ENCODE results near the gene TOMM20. TPM values are rescaled to one million over a fixed set of nuclear protein-coding genes. Genes with fewer than 3 reads are reported as not detected.
"Not testable (repeated sequence)": the region's sequence is repeated elsewhere in the genome, so short reads cannot be mapped to it uniquely, and the experiment has no call there.

TOMM20 gene
- total RNA-seq, 1 experiment from 2014 or later: 74.9 TPM

DNA sequence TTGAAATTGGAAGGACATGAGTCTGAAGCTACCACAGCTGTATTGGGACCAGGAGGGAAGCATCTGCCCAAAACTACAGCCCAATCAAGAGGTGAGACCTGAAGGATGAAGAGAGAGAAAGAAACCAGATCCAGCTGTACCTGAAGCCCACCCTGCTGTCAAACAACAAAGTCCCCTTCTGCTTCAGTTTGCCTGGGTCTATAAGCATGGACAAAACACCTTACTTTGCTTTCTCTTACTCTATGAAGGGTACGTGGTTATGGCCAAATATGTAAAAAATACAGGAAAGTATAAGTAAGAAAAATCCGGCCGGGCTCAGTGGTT is 26.4 kb downstream of the TOMM20 start:
- DNase-seq (ENCODE audit: low read depth): no peak

DNA sequence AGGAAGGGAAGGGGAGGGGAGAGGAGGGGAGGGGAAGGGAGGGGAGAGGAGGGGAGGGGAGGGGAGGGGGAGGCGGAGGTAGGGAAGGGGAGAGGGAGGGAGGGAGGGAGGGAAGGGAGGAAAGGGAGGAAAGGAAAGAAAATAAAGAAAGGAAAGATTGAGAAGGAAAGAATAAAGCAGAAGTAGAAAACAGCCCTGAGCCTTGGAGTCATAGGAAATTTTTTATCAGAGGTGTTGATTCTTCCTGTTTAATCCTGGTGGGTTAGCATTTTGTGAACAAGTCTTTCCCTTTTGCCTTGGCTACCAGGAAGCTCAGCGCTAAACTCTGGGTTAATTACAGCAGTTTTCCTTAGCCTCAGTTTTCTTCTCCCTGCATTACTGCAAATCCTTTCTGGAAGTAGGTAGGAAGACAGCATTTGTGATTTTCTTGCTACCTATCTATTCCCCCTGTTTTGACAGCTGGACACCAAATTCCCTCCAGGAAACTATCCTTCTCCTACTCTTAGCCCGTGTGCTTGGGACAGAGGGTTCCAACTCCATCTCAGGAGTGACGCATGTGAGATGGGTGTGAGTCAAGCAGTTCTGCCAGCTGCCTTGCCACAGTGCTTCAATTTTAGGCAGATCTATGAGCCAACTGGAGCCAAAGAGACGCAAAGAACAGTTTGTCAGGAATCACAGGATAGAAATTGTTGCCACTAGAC is 26.9 kb downstream of the TOMM20 start:
- DNase-seq (ENCODE audit: low read depth): peak; percentile 25

DNA sequence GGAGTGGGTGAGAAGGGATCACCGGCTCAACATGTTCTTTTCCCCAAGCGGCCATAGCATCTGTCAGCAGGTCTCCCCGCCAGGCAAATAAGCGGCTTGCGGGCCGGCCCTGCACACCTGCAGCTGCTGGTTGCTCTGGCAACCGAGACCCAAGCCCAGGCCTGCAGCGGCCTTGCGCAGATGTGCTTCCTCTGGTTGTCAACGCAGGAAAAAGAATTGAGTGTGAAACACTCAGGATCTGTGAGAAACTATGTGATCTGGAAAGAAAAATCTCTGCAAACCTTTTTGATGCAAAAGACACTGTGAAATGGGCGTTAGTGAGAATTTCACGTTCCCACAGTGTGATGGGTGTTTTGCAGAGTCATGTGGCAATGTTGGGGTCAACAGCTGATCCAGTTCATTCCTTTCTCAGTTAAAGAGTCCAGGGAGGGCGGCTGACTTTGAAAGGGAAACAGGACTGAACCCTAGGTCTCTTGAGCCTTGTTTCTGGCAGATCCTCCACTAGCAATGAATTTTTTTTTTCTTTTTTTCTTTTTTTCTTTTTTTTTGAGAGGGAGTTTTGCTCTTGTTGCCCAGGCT is 28.4 kb downstream of the TOMM20 start:
- no peak for DNase-seq (ENCODE audit: low read depth)

DNA sequence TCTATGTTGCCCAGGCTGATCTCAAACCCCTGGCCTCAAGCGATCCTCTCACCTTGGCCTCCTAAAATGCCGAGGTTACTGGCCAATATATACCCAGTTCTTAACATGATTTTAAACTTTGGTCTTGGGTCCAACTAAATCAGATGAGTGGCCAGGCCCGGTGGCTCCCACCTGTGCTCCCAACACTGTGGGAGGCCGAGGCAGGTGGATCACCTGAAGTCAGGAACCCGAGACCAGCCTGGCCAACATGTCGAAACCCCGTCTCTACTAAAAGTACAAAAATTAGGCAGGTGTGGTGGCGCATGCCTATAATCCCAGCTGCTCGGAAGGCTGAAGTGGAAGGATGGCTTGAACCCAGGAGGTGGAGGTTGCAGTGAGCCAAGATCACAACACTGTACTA is 29.6 kb downstream of the TOMM20 start:
- DNase-seq (ENCODE audit: low read depth): no peak

DNA sequence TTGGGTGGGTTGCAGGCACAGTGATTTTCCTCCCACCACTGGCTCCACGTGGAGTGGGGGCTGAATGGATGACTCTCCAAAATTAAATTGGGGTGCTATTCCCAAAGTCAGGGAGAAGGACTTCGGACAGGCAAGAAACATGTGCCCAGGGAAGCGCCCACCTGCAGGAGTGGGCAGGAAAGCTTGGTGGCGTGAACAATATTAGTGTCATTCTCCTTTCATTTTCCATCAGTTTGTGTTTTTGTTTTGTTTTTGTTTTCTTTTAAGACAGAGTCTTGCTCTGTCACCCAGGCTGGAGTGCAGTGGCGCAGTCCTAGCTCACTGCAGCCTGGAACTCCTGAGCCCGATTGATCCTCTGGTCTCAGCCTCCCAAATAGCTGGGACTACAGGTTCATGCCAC is 30.1 kb downstream of the TOMM20 start:
- DNase-seq (ENCODE audit: low read depth): no peak

DNA sequence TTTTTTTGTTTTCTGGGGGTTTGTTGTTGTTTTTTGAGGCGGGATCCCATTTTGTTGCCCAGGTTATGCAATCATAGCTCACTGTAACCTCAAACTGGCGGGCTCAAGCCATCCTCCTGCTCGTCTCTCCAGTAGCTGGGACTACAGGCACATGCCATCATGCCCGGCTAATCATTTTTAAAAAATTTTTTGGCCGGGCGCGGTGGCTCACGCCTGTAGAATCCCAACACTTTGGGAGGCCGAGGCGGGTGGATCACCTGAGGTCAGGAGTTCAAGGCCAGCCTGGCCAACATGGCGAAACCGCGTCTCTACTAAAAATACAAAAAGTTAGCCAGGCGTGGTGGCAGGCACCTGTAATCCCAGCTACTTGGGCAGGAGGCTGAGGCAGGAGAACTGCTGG is 31.1 kb downstream of the TOMM20 start:
- DNase-seq (ENCODE audit: low read depth): not testable (repeated sequence)

DNA sequence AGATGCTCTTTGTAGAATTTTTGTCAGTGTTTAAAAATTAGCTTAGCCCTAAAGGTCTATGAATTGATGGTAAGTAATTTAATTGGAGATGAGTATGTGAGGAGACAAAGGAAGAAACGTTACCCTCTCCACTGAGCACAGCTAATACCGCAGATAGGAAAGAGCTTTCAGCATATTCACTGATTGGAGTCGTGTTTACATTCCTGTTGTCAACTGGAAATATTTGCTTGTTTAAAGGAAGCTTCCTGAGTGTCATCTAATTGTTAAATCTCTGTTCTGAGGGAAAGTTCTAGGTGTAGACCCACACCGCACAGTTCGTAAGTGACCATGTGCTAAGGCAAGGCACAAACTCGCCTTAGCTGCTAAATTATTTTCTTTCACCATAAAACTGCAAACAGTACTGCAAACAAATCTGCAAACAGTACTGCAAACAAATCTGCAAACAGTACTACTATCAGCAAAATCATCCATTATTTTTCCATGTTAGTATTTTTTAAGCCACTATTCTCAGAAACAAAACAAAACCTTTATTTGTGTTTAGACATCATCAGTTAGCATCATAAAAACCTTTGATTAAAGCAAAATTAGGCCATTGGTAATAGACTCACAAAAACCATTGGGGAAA is 32.6 kb downstream of the TOMM20 start:
- no peak for DNase-seq (ENCODE audit: low read depth)

DNA sequence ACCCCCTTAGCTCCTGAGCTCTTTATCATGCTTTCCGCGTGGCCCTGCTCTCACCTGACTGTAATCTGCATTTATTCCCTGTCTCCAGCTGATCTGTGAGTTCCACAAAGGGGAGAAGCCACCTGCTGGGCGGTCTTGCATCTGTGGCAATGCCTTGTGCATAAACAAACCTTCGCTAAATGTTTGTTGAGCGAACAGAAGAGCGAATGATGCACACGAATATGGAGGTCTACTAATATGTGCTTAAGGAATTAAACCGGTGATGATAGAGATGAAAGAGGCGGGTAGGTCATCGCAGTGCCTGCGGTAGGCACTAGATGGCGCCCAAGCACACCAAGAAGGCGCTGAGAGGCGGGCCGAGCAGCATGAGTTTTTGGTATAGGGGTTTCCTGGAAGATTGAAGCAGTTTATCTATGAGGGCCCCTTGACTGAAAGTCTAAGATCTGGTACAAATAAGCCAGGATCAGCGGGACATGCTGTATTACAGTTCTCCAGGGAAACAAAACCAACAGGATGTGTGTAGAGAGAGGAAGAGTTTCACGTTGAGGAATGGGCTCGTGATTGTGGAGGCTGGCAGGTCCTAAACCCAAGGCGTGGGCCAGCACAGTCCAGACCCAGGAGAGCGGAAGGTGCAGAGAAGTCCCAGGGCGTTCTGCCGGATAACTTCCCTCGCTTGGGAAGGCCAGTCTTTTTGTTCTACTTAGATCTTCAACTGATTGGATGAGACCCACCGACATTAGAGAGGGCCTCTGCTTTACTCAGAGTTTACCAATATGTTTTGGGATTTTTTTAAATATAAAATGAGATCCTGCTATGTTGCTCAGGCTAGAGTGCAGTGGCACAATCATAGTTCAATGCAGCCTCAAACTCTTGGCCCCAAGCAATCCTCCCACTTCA is 34.7 kb downstream of the TOMM20 start:
- peak; percentile 67 for DNase-seq (ENCODE audit: low read depth)

DNA sequence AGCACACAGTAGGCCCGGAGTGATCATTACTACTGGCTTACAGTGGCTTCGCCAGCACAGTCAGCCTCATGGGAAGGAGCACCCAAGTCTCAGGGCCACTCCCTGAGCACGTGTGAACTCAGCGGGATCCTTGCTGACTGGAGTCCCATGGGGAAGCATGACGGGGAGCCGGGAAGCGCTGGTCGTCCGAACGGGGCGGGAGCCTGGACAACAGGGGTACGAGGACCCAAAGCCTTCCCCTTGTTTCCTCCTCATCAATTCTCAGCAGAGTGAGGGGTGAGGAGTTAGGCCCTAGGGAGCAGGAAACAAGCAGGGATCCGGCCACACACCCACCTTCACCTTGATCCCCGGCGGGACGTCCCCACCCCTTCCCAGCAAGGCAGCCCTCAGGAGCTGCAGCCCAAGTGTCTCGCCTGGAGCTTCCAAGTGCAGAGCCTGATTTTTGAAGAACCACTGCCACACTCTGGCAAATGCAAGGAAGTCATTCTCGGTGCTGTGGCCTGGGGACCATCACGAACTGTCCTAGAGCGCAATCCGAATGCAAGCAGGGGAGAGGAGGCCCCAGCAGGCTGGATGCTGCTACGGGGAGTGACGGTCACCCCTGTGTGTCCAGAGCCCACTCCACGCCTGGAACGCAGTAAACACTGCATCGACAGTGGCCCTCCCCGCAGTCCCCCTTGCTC is 35.5 kb downstream of the TOMM20 start:
- peak; percentile 82 for DNase-seq (ENCODE audit: low read depth)

DNA sequence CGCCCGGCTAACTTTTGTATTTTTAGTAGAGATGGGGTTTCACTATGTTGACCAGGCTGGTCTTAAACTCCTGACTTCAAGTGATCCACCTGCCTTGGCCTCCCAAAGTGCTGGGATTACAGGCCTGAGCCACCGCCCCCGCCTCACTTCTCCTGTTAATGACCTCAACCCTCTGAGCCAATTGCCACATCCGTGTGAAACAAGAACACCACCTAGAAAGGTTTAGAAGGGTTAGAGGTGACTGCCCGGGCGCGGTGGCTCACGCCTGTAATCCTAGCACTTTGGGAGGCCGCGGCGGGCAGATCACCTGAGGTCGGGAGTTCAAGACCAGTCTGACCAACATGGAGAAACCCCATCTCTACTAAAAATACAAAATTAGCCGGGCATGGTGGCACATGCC is 36.2 kb downstream of the TOMM20 start:
- DNase-seq (ENCODE audit: low read depth): not testable (repeated sequence)

DNA sequence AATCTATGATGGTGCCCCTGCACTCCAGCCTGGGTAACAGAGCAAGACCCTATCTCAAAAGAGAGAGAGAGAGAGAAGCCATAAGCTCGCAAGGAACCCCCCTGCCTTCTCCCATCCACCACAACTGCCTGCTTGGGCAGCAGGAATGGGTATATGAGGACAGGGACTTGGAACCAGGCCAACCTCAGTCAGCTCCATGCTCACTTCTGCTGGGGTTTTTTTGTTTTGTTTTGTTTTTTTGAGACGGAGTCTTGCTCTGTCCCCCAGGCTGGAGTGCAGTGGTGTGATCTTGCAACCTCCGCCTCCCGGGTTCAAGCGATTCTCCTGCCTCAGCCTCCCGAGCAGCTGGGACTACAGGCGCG is 36.6 kb downstream of the TOMM20 start:
- not testable (repeated sequence) for DNase-seq (ENCODE audit: low read depth)

DNA sequence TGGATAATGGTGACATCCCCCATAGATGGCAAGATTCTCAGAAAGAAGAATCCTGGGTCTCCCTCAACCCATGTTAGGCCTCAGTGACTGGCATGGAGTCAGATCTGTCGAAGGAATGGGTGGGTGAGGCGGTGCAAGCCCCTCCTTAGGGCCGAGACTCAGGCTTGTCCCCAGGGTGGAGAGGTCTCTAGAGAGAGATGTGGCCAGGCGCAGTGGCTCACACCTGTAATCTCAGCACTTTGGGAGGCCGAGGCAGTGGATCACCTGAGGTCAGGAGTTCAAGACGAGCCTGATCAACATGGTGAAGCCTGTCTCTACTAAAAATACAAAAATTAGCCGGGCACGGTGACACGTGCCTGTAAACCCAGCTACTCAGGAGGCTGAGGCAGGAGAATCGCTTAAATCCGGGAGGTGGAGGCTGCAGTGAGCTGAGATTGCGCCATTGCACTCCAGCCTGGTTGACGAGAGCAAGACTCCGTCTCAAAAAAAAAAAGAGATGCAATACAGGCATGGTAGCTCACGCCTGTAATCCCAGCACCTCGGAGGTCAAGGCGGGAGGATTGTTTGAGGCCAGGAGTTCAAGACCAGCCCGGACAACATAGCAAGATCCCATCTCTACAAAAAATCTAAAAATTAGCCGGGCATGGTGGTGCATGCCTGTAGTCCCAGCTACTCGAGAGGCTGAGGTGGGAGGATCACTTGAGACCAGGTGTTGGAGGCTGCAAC is 37.2 kb downstream of the TOMM20 start:
- DNase-seq (ENCODE audit: low read depth): not testable (repeated sequence)

DNA sequence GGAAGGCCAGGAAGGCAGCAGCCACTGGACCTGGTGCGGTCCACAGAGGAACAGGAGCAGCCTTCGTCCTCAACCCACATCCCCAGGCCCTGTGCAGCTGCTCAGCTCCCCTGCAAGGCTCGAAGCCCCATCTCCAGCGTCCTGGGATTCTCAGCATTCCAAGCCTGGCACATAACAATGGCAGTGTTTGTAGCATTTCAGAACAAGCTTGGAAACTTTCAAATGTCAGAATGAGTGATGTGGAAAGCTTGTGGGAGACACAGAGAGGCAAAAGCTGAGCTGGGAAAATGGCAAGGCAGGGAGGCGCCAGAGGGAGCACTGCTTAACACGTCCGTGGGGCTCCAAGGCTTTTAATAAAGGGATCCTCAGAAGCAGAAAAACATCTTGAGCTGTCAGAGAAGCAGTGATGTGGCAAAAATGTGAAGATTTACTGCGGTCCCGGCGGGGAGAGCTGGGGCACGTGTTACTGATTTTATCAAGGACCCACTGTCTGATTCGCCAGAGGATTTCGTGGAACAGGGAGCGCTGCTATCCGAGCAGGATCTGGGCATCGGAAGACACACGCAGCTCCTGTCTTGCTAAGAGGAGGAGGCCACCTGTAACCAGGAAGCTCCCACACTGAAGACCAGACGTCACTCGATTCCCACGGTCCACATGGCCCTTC is 38.1 kb downstream of the TOMM20 start:
- peak; percentile 91 for DNase-seq (ENCODE audit: low read depth)

DNA sequence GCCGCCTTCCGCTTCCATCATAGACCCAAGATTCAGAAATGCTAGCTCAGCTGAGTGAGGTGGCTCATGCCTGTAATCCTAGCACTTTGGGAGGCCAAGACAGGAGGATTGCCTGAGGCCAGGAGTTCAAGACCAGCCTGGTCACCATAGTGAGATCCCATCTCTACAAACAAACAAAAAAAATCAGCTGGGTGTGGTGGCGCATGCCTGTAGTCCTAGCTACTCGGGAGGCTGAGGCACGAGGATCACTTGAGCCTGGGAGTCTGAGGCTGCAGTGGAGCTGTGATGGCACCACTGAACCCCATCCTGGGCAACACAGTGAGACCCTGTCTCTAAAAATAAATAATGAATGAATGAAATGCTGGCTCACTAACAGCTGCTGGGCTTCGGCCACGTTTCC is 39.7 kb downstream of the TOMM20 start:
- no peak for DNase-seq (ENCODE audit: low read depth)

DNA sequence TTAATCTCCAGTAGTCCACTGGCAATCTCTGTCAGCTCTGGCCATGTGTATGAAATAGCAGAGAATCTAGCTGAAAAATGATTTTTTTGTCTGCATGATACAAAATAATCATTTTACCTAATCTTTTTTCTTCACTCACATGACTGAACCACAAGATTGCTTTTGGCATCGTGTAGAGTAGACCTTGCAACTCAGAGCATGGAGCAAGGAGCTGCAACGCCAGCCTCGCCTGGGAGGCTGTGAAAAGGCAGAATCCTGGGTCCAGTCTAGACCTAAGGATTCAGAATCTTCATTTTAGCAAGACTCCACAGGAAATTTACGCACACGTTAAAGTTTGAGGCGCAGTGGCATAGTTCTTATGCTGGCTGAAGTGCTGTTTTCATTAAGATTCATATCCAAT is 40.2 kb downstream of the TOMM20 start:
- DNase-seq (ENCODE audit: low read depth): no peak

DNA sequence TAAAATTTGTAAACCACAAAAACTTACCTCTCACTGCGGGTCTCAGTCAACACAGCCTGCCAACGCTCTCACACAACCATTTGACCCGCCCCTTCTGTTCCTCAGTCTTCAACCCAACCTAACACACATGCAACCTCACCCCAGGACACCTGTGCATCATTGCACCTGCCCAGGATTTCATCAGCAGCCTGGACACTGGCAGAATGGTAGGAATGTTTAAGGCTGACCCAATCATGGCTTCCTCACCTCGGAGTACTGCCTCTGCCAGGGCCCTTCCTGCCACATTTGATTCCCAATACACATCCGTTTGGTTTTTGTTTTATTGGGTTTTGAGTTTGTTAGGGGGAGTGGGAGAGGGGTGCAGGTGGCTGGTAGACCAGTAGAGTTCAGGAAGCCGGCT is 40.7 kb downstream of the TOMM20 start:
- DNase-seq (ENCODE audit: low read depth): no peak

DNA sequence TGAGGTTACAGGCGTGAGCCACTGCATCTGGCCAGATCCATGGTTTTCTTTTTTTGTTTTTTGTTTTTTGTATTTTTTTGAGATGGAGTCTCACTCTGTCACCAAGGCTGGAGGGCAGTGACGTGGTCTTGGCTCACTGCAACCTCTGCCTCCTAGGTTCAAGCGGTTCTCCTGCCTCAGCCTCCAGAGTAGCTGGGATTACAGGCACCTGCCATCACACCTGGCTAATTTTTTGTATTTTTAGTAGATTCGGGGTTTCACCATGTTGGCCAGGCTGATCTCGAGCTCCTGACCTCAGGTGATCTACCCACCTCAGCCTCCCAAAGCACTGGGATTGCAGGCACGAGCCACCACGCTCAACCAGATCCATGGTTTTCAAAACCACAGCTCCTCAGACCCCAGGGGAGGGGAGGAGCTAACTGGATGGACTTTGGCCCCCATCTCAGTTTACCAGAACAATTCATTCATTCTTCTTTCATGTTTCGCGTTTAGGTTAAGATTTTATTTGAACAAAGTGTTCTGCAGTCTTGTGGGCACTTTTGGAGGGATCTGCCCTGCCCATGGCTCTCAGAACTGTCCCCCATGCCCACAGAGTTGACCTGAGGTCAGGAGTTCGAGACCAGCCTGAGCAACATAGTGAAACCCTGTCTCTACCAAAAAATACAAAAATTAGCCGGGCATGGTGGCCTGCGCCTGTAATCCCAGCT is 43.1 kb downstream of the TOMM20 start:
- not testable (repeated sequence) for DNase-seq (ENCODE audit: low read depth)

DNA sequence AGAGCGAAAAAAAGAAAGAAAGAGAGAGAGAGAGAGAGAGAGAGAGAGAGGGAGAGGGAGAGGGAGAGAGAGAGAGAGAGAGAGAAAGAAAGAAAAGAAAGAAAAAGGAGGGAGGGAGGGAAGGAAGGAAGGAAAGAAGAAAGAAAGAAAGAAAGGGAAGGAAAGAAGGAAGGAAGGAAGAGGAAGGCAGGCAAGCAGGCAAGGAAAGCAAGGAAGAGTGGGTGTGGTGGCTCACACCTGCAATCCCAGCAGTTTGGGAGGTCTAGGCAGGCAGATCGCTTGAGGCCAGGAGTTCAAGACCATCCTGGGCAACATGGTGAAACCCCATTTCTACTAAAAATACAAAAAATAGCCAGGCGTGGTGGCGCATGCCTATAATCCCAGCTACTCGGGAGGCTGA is 47.8 kb downstream of the TOMM20 start:
- not testable (repeated sequence) for DNase-seq (ENCODE audit: low read depth)

DNA sequence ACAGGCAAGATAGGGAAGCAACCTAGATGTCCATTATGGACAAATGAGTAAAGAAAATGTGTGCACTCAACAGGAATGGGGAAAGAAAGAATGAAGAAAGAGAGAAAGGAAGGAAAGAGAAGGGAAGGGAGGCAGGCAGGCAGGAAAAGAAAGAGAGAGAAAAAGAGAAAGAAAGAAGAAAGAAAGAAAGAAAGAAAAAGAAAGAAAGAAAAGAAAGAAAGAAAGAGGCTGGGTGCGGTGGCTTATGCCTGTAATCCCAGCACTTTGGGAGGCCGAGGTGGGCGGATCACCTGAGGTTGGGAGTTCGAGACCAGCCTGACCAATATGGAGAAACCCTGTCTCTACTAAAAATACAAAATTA is 48.4 kb downstream of the TOMM20 start:
- DNase-seq (ENCODE audit: low read depth): not testable (repeated sequence)

Measured in RPMI7951 (cell line).